PC-9 (cell line): ENCODE results near the gene GSG1L2. TPM values are rescaled to one million over a fixed set of nuclear protein-coding genes. Genes with fewer than 3 reads are reported as not detected.

Experiments
- BruUV-seq: library from RNA; stranded (reverse); fragments of 400-500 nt; replicated peaks from 2 replicates; lab custom pipeline; 2021; lab: Mats Ljungman, UMichigan
- CTCF ChIA-PET: fragments of 300-600 bp; sonication (Branson Sonifier 250); formaldehyde crosslinking; loops from one replicate; lab custom pipeline; 2022; ENCODE audit warnings: antibody characterized with exemption; lab: Charles Lee
- POLR2A ChIA-PET: fragments of 300-600 bp; sonication (Branson Sonifier 250); formaldehyde crosslinking; loops from one replicate; lab custom pipeline; 2022; ENCODE audit warnings: antibody characterized with exemption; ENCODE audit not compliant: unreplicated experiment; lab: Charles Lee
- DNase-seq, 2 experiments: peaks; one replicate each; pipeline versions ENCODE4 v3.0.0 to v3.0.0-alpha.2; 2015 to 2022; ENCODE audit warnings: mixed read lengths in 1 of 2
- H2AFZ ChIP-seq: fragments of 200-600 bp; sonication (generic); 2 replicates; pipeline ENCODE4 v1.8.1; 2017; ENCODE audit warnings: antibody characterized with exemption
- H3F3A ChIP-seq: fragments of 200-600 bp; sonication (generic); 2 replicates; pipeline ENCODE4 v1.8.1; 2017; ENCODE audit warnings: antibody characterized with exemption, mild to moderate bottlenecking, low read depth; ENCODE audit not compliant: insufficient read depth
- H3K27ac ChIP-seq: fragments of 200-600 bp; sonication (generic); 2 replicates; pipeline ENCODE4 v1.6.1; 2016; ENCODE audit warnings: mixed run types
- H3K27me3 ChIP-seq: fragments of 200-600 bp; sonication (generic); 2 replicates; pipeline ENCODE4 v1.6.1; 2016; ENCODE audit warnings: low read depth, mixed run types; ENCODE audit not compliant: insufficient read depth
- H3K36me3 ChIP-seq: fragments of 200-600 bp; sonication (generic); 2 replicates; pipeline ENCODE4 v1.6.1; 2016; ENCODE audit warnings: low read depth, mixed run types
- H3K4me1 ChIP-seq: fragments of 200-600 bp; sonication (generic); replicated peaks from 2 replicates; pipeline ENCODE4 v1.6.1; 2016; ENCODE audit warnings: mixed run types; ENCODE audit not compliant: insufficient read depth
- H3K4me2 ChIP-seq: fragments of 200-600 bp; sonication (generic); 2 replicates; pipeline ENCODE4 v1.6.1; 2017; ENCODE audit warnings: mixed run types
- H3K4me3 ChIP-seq: fragments of 200-600 bp; sonication (generic); 2 replicates; pipeline ENCODE4 v1.6.1; 2016; ENCODE audit warnings: mixed run types
- H3K79me2 ChIP-seq: fragments of 200-600 bp; sonication (generic); 2 replicates; pipeline ENCODE4 v1.6.1; 2017; ENCODE audit warnings: low read depth, mixed run types
- H3K9me2 ChIP-seq: fragments of 200-600 bp; sonication (generic); 2 replicates; pipeline ENCODE4 v1.8.1; 2017; ENCODE audit warnings: mild to moderate bottlenecking; ENCODE audit not compliant: insufficient read depth
- H3K9me3 ChIP-seq: fragments of 200-600 bp; sonication (generic); 2 replicates; pipeline ENCODE4 v1.8.1; 2016; ENCODE audit warnings: low read depth; ENCODE audit not compliant: insufficient read depth
- H4K20me1 ChIP-seq: fragments of 200-600 bp; sonication (generic); 2 replicates; pipeline ENCODE4 v1.8.1; 2017; ENCODE audit not compliant: insufficient read depth
- EZH2 ChIP-seq: fragments of 200-600 bp; sonication (generic); IDR thresholded peaks from 2 replicates; pipeline ENCODE4 v1.8.0; 2017; ENCODE audit warnings: antibody characterized with exemption, low read depth
- intact Hi-C: fragments of 100-400 bp; cut with micrococcal nuclease; formaldehyde crosslinking; loops from one replicate; pipeline ENCODE4 v1.10.0; 2022; ENCODE audit not compliant: unreplicated experiment
- total RNA-seq: library from RNA; stranded (reverse); gene quantifications from 2 replicates; pipeline ENCODE4 v1.2.3, GENCODE V29; 2021
- TF ChIP-seq, protein P1 (sequence below): fragments of 200-600 bp; sonication (generic); conservative IDR thresholded peaks from 2 replicates; pipeline ENCODE4 v1.6.1; 2017; ENCODE audit warnings: mixed run types, antibody characterized with exemption, mild to moderate bottlenecking, moderate library complexity

The GSG1L2 gene
- total RNA-seq, 1 experiment from 2014 or later = not detected

DNA sequence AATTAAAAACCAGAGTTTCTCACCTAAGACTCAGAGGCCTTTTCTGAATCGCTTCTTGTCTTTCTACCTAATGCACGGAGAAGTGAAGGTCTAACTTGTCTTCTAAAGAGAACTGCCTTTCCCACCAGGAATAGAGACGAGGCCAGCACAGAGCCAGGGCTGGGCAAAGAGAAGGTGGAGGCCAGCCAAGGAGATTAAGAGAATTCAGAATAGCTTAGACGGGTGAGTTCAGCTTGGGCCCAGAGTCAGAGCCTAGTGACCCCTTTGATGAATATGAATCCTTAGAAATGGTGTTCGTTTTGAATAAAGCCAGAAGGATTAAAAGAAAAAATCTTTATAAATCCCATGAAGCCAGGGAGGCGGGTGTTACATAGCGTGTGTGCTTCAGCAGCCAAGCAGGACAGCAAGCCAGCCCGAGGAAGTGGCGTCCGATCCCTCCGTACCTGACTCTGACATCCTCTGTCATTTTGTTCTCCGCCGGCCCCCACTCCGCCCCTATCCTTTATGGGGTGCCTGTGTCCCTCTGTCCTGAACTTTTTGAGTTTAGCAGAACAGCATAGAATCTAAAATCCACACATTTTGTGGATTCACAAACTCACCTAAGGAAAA is 7.4 kb downstream of the GSG1L2 start:
- H3K4me2 ChIP-seq = no peak overlapping the region
- H3K27me3 ChIP-seq = no peaks in the 10 kb centered on the region
- TF ChIP-seq EZH2 = no peak
- TF ChIP-seq, protein P1, sequence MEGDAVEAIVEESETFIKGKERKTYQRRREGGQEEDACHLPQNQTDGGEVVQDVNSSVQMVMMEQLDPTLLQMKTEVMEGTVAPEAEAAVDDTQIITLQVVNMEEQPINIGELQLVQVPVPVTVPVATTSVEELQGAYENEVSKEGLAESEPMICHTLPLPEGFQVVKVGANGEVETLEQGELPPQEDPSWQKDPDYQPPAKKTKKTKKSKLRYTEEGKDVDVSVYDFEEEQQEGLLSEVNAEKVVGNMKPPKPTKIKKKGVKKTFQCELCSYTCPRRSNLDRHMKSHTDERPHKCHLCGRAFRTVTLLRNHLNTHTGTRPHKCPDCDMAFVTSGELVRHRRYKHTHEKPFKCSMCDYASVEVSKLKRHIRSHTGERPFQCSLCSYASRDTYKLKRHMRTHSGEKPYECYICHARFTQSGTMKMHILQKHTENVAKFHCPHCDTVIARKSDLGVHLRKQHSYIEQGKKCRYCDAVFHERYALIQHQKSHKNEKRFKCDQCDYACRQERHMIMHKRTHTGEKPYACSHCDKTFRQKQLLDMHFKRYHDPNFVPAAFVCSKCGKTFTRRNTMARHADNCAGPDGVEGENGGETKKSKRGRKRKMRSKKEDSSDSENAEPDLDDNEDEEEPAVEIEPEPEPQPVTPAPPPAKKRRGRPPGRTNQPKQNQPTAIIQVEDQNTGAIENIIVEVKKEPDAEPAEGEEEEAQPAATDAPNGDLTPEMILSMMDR = no peak
- no peak overlapping the region for H3K27ac ChIP-seq
- ChIA-PET POLR2A (no interaction called here), CTCF (no interaction called here)
- no peaks in the 10 kb centered on the region for H3K79me2 ChIP-seq
- no peaks in the 10 kb centered on the region for H3K36me3 ChIP-seq
- H2AFZ ChIP-seq = no peak overlapping the region
- no peaks in the 10 kb centered on the region for H3K9me3 ChIP-seq
- H3F3A ChIP-seq = no peaks in the 10 kb centered on the region
- H3K4me1 ChIP-seq = 0 out of 2 replicates have a peak, but pooled peaks cover 5% of the 10 kb centered on the region
- H3K4me3 ChIP-seq = no peak overlapping the region
- DNase-seq = no peak
- H3K9me2 ChIP-seq = no peaks in the 10 kb centered on the region
- no peaks in the 10 kb centered on the region for H4K20me1 ChIP-seq
- intact Hi-C loops = no loop called here
- no TSS peak for BruUV-seq

DNA sequence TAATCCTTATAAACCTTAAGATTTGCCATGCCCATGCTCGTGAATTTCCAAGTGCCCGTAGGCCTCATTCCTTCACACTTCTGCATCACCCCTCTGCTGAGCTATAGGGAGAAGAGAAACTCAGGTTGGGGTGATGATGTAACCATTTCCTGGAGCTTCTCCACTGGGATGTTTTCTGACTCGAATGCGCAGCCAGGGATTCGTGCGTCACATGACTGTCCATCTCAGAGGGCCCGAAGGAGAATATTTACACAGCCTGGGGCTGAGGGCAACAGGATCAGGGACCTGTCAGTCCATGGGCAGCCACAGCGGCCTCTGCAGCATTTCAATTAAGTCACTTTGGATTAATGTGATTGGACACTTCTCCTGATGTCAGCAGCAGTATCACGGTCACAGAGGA is 8.7 kb downstream of the GSG1L2 start:
- Histone ChIP-seq H3K9me2 (no peaks in the 10 kb centered on the region), H3K9me3 (no peaks in the 10 kb centered on the region), H3K27ac (no peak overlapping the region), H3K27me3 (no peaks in the 10 kb centered on the region), H2AFZ (no peak overlapping the region), H3F3A (no peaks in the 10 kb centered on the region), H3K4me2 (no peak overlapping the region), H3K79me2 (no peaks in the 10 kb centered on the region), H3K4me1 (no peaks in the 10 kb centered on the region), H3K4me3 (no peak overlapping the region), H4K20me1 (no peaks in the 10 kb centered on the region), H3K36me3 (no peaks in the 10 kb centered on the region)
- ChIA-PET CTCF (no interaction called here), POLR2A (no interaction called here)
- no TSS peak for BruUV-seq
- DNase-seq = no peak
- no peak for TF ChIP-seq EZH2
- TF ChIP-seq, protein P1 = no peak
- intact Hi-C loops = no loop called here

DNA sequence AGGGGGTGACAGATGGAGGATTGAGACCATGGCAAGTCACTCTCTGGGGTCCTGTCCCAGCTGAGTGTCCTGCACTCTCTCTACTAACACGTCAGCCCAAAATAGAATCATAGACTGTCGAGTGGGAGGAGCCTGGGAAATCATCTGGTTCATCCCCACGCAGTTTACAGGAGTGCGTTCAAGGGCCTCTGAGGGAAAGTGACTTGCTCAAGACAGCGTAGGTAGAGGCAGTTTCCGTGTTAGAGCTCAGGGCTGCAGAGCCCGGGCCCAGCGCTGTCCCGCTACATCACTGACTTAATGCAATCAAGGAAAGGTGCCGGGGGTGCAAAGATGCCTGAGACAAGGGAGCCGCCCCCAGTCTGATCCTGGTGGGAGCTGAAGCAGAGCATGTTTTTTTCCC is 10.3 kb downstream of the GSG1L2 start:
- H3K4me1 ChIP-seq = no peaks in the 10 kb centered on the region
- BruUV-seq = no TSS peak
- no peak overlapping the region for H3K4me3 ChIP-seq
- H2AFZ ChIP-seq = no peak overlapping the region
- TF ChIP-seq, protein P1 = no peak
- TF ChIP-seq EZH2 = no peak
- CTCF ChIA-PET = no interaction called here
- POLR2A ChIA-PET = interaction anchor here (0.6 to 1.0 kb wide), 2 partner anchors 9 to 855 kb away, joined by 4 to 16 read pairs; no protein-coding TSS in a partner anchor
- H3K27ac ChIP-seq = no peak overlapping the region
- no peak overlapping the region for H3K4me2 ChIP-seq
- H3K27me3 ChIP-seq = no peaks in the 10 kb centered on the region
- H3K9me3 ChIP-seq = no peaks in the 10 kb centered on the region
- DNase-seq = no peak
- no peaks in the 10 kb centered on the region for H4K20me1 ChIP-seq
- H3K9me2 ChIP-seq = no peaks in the 10 kb centered on the region
- intact Hi-C loops = no loop called here
- H3K36me3 ChIP-seq = no peaks in the 10 kb centered on the region
- no peaks in the 10 kb centered on the region for H3K79me2 ChIP-seq
- no peaks in the 10 kb centered on the region for H3F3A ChIP-seq
